Central memory CD4-positive, alpha-beta T cell (primary cell): ENCODE results near the gene CTCF.

Experiments
- DNase-seq: peaks from one replicate; pipeline ENCODE4 v3.0.0; 2022

Gene CTCF

GRCh38 chr16:67535201-67535600 lies 27.1 kb upstream of the CTCF start:
- no peak for DNase-seq

GRCh38 chr16:67537270-67537635 lies 25.1 kb upstream of the CTCF start:
- DNase-seq, result peak; percentile 38

- peak; percentile 64 for DNase-seq
Measured at GRCh38 chr16:67537636-67538591, 24.4 kb upstream of the CTCF start.

- DNase-seq, result no peak
Measured at GRCh38 chr16:67538666-67539101, 23.6 kb upstream of the CTCF start.

GRCh38 chr16:67539271-67539670 lies 23.1 kb upstream of the CTCF start:
- no peak for DNase-seq

- DNase-seq, result no peak
Measured at GRCh38 chr16:67539691-67540635, 22.4 kb upstream of the CTCF start.

GRCh38 chr16:67540756-67541155 lies 21.6 kb upstream of the CTCF start:
- DNase-seq, result no peak

GRCh38 chr16:67541391-67542263 lies 20.7 kb upstream of the CTCF start:
- DNase-seq, result no peak

- peak; percentile 81 for DNase-seq
Measured at GRCh38 chr16:67542464-67542863, 19.9 kb upstream of the CTCF start.

GRCh38 chr16:67543036-67543435 lies 19.3 kb upstream of the CTCF start:
- DNase-seq, result no peak

- DNase-seq, result no peak
Measured at GRCh38 chr16:67543582-67543981, 18.7 kb upstream of the CTCF start.

- no peak for DNase-seq
Measured at GRCh38 chr16:67544329-67544841, 17.9 kb upstream of the CTCF start.

GRCh38 chr16:67544844-67545664 lies 17.3 kb upstream of the CTCF start:
- DNase-seq, result no peak

- DNase-seq, result no peak
Measured at GRCh38 chr16:67545665-67546024, 16.7 kb upstream of the CTCF start.

GRCh38 chr16:67546091-67546501 lies 16.2 kb upstream of the CTCF start:
- no peak for DNase-seq

GRCh38 chr16:67546761-67547422 lies 15.4 kb upstream of the CTCF start:
- DNase-seq, result peak; percentile 62

GRCh38 chr16:67547423-67548264 lies 14.7 kb upstream of the CTCF start:
- peak; percentile 62 for DNase-seq

GRCh38 chr16:67548265-67549126 lies 13.8 kb upstream of the CTCF start:
- no peak for DNase-seq

GRCh38 chr16:67549240-67549639 lies 13.1 kb upstream of the CTCF start:
- no peak for DNase-seq
